Kidney (tissue), 14 donors: ENCODE measurements around the gene GPR107. TPM values are rescaled to one million over a fixed set of nuclear protein-coding genes. Genes with fewer than 3 reads are reported as not detected.

Experiments used
- DNase-seq, 5 donors: peaks; one replicate each; pipeline ENCODE4 v3.0.0-alpha.2; 2013 to 2020
- FAIRE-seq: peaks from 2 replicates; lab custom pipeline; 2012; peaks lifted over from hg19 to GRCh38; lab: Jason Lieb, UNC
- H3K27ac ChIP-seq, 2 donors: one replicate each; pipeline ENCODE4 v1.7.0; 2013; ENCODE audit warnings: low read depth in 2 of 2, low read length in 2 of 2, inconsistent platforms in 1 of 2
- H3K27me3 ChIP-seq: one replicate; pipeline ENCODE4 v1.7.1; 2013; ENCODE audit warnings: low read length, inconsistent platforms; ENCODE audit not compliant: control insufficient read depth, insufficient read depth
- H3K36me3 ChIP-seq, 3 donors: one replicate each; pipeline versions ENCODE4 v1.7.0 to v1.7.1; 2013; ENCODE audit warnings: low read length in 3 of 3, control low read depth in 1 of 3, inconsistent platforms in 1 of 3; ENCODE audit not compliant: insufficient read depth in 3 of 3, control insufficient read depth in 2 of 3
- H3K4me1 ChIP-seq, 3 donors: one replicate each; pipeline versions ENCODE4 v1.7.0 to v1.7.1; 2013; ENCODE audit warnings: low read length in 3 of 3, inconsistent platforms in 1 of 3, low read depth in 1 of 3; ENCODE audit not compliant: control insufficient read depth in 2 of 3, insufficient read depth in 2 of 3
- H3K4me3 ChIP-seq, 3 donors: one replicate each; pipeline versions ENCODE4 v1.7.0 to v1.8.1; 2013; ENCODE audit warnings: low read length in 3 of 3, control low read depth in 1 of 3, inconsistent platforms in 1 of 3
- H3K9ac ChIP-seq, 3 donors: one replicate each; pipeline versions ENCODE4 v1.7.0 to v1.7.1; 2013; ENCODE audit warnings: low read length in 3 of 3, control low read depth in 1 of 3, inconsistent platforms in 1 of 3
- H3K9me3 ChIP-seq, 3 donors: one replicate each; pipeline versions ENCODE4 v1.7.0 to v1.7.1; 2013; ENCODE audit warnings: low read length in 3 of 3, control low read depth in 1 of 3, inconsistent platforms in 1 of 3; ENCODE audit not compliant: control insufficient read depth in 2 of 3, insufficient read depth in 1 of 3
- CTCF ChIP-seq: IDR thresholded peaks from 3 replicates; pipeline ENCODE4 v1.5.1; 2012; ENCODE audit warnings: mild to moderate bottlenecking, moderate library complexity, borderline replicate concordance; ENCODE audit not compliant: insufficient read depth; ENCODE audit errors: extremely low read depth
- intact Hi-C: fragments of 100-400 bp; cut with DNase I; formaldehyde crosslinking; loops from one replicate; pipeline ENCODE4 v1.11.1; 2022
- polyA plus RNA-seq: library from polyadenylated mRNA; stranded (reverse); fragments of 350-450 nt; fragmentation: Illumina TruSeq; extraction: RNeasy Lipid Tissue Mini Kit (QIAGEN cat#74804); gene quantifications from one replicate; pipeline ENCODE4 v1.2.3, GENCODE V29; 2014; ENCODE audit warnings: low read depth, low replicate concordance; ENCODE audit not compliant: insufficient read depth
- total RNA-seq: library from RNA; stranded (reverse); fragmentation: NEBNext Ultra II Directional; extraction: Animal tissue kit (Norgen Biotek cat#: 25700); gene quantifications from one replicate; pipeline ENCODE4 v1.2.1, GENCODE V29; 2021
- donor health status: control.
- donor health status: control.
- donor health status: control.
- donor health status: control.
- donor health status: control.
- donor health status: DM: yes; HTN: yes; CAD: no.
- donor health status: Normal renal cell carcinoma (clear cell type).

Gene GPR107
- total and polyA plus RNA-seq, 2 donors from 2014 or later = 18.0 to 45.6 TPM

DNA sequence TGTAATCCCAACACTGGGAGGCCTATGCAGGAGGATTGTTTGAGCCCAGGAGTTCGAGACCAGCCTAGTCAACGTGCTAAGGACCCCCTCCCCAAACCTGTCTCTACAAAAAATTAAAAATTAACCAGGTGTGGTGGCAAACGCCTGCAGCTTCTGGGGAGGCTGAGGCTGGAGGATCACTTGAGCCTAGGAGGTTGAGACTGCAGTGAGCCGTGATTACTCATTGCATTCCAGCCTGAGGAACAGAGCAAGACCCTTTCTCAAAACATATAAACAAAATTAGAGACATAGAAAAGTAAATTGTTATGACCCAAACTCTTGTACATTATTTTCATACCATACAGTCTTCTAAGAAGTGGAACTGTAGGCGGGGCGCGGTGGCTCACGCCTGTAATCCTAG, 1.1 kb downstream of the GPR107 start:
- peak overlapping the region; percentile 91 to 98 (median 93) for H3K4me3 ChIP-seq
- FAIRE-seq = no peak

GRCh38 chr9:130058154-130058553, 4.4 kb downstream of the GPR107 start:
- Histone ChIP-seq H3K9me3 (no peaks in the 10 kb centered on the region), H3K27ac (no peak overlapping the region), H3K9ac (no peak overlapping the region), H3K4me3 (no peak overlapping the region), H3K36me3 (no peaks in the 10 kb centered on the region), H3K27me3 (no peaks in the 10 kb centered on the region), H3K4me1 (peaks cover 0 to 6% (median 6%) of the 10 kb centered on the region in 3 donors)
- intact Hi-C loops = no loop called here
- no peak for FAIRE-seq
- no peak for TF ChIP-seq CTCF
- DNase-seq = no peak

More for the DNA sequence above, 1.1 kb downstream of the GPR107 start:
- H3K27ac ChIP-seq = no peak overlapping the region
- no peak for DNase-seq
- H3K9me3 ChIP-seq = no peaks in the 10 kb centered on the region
- peak overlapping the region in 2 of 3 donors; percentile 80 to 94 for H3K9ac ChIP-seq
- no peaks in the 10 kb centered on the region for H3K36me3 ChIP-seq
- no peak for TF ChIP-seq CTCF
- no peaks in the 10 kb centered on the region for H3K27me3 ChIP-seq
- intact Hi-C loops = no loop called here
- H3K4me1 ChIP-seq = peaks cover 0 to 15% (median 6%) of the 10 kb centered on the region in 3 donors

DNA sequence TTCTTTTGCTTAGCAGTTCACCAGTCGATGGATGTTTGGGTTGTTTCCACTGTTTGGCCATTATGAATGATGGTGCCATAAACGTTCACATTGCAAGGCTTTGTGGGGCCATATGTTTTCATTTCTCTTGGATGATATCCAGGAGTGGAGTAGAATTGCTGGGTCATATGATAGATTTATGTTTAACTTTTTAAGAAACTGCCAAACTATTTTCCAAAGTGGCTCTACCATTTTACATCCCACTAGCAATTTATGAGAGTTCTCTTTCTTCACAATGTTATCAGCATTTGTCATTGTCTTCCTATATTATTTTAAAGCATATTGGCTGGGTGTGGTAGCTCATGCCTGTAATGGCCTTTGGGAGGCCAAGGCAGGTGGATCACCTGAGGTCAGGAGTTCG, 5.2 kb downstream of the GPR107 start:
- no peak for TF ChIP-seq CTCF
- DNase-seq (peak in 2 of 5 donors; percentile 18 to 60), FAIRE-seq (no peak)
- H3K4me1 ChIP-seq = peaks cover 0 to 6% (median 6%) of the 10 kb centered on the region in 3 donors
- no peak overlapping the region for H3K27ac ChIP-seq
- no peaks in the 10 kb centered on the region for H3K36me3 ChIP-seq
- no peaks in the 10 kb centered on the region for H3K9me3 ChIP-seq
- intact Hi-C loops = no loop called here
- no peak overlapping the region for H3K4me3 ChIP-seq
- no peaks in the 10 kb centered on the region for H3K27me3 ChIP-seq
- no peak overlapping the region for H3K9ac ChIP-seq

DNA sequence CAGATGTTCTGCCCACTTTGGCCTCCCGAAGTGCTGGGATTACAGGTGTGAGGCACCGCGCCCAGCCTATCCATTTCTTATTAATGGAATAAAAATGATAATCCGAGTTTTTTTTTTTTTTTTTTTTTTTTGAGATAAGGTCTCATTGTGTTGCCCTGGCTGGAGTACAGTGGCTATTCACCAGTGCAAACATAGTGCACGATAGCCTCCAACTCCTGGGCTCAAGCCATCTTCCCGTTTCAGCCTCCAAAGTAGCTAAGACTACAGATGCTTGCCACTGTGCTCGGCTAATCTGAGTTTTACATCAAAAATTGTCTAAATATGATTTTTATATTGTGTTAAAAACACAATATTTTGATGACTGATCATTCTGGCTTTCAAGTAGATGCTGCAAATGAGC, 6.6 kb downstream of the GPR107 start:
- FAIRE-seq = no peak

More for the DNA sequence above, 6.6 kb downstream of the GPR107 start:
- intact Hi-C loops = no loop called here
- no peak for DNase-seq
- TF ChIP-seq CTCF = no peak
- no peaks in the 10 kb centered on the region for H3K36me3 ChIP-seq
- H3K9me3 ChIP-seq = no peaks in the 10 kb centered on the region
- no peaks in the 10 kb centered on the region for H3K27me3 ChIP-seq
- no peak overlapping the region for H3K4me3 ChIP-seq
- no peak overlapping the region for H3K9ac ChIP-seq
- H3K4me1 ChIP-seq = no peaks in the 10 kb centered on the region
- no peak overlapping the region for H3K27ac ChIP-seq
